Astrocyte (in vitro differentiated cells and primary cell): ENCODE measurements around the gene GPR75. TPM values are rescaled to one million over a fixed set of nuclear protein-coding genes. Genes with fewer than 3 reads are reported as not detected.
"Not testable (repeated sequence)": the region's sequence is repeated elsewhere in the genome, so short reads cannot be mapped to it uniquely, and the experiment has no call there.

Experiments
- DNase-seq: peaks from one replicate; pipeline ENCODE4 v3.0.0-alpha.2; 2010; ENCODE audit warnings: low read depth
- FAIRE-seq: peaks from 2 replicates; lab custom pipeline; 2011; peaks lifted over from hg19 to GRCh38; lab: Jason Lieb, UNC
- H2AFZ ChIP-seq: 2 replicates; pipeline ENCODE4 v1.6.0; 2012; ENCODE audit warnings: low read depth, low read length, inconsistent platforms
- H3K27ac ChIP-seq: 2 replicates; pipeline ENCODE4 v1.5.1; 2011; ENCODE audit warnings: low read depth, low read length, inconsistent platforms
- H3K27me3 ChIP-seq: 2 replicates; pipeline ENCODE4 v1.6.0; 2011; ENCODE audit warnings: low read length, inconsistent platforms; ENCODE audit not compliant: insufficient read depth
- H3K36me3 ChIP-seq: 2 replicates; pipeline ENCODE4 v1.5.1; 2011; ENCODE audit warnings: low read length, inconsistent platforms; ENCODE audit not compliant: insufficient read depth
- H3K4me1 ChIP-seq: 2 replicates; pipeline ENCODE4 v1.5.1; 2011; ENCODE audit warnings: low read length, inconsistent platforms; ENCODE audit not compliant: insufficient read depth
- H3K4me2 ChIP-seq: 2 replicates; pipeline ENCODE4 v1.6.0; 2012; ENCODE audit warnings: low read length, inconsistent platforms
- H3K4me3 ChIP-seq: 2 replicates; pipeline ENCODE4 v1.5.1; 2011; ENCODE audit warnings: low read depth, mild to moderate bottlenecking, low read length, inconsistent platforms; ENCODE audit not compliant: insufficient read depth
- H3K79me2 ChIP-seq: 2 replicates; pipeline ENCODE4 v1.6.0; 2012; ENCODE audit warnings: mild to moderate bottlenecking, low read length, inconsistent platforms; ENCODE audit not compliant: insufficient read depth
- H3K9ac ChIP-seq: 2 replicates; pipeline ENCODE4 v1.6.0; 2012; ENCODE audit warnings: mild to moderate bottlenecking, low read length, inconsistent platforms
- H3K9me3 ChIP-seq: 2 replicates; pipeline ENCODE4 v1.5.1; 2012; ENCODE audit warnings: low read depth, mild to moderate bottlenecking, low read length, inconsistent platforms; ENCODE audit not compliant: insufficient read depth
- H4K20me1 ChIP-seq: 2 replicates; pipeline ENCODE4 v1.6.0; 2012; ENCODE audit warnings: low read length, inconsistent platforms; ENCODE audit not compliant: insufficient read depth
- H3K27ac Mint-ChIP-seq: one replicate; pipeline ENCODE4 v1.8.0; 2021; ENCODE audit warnings: mild to moderate bottlenecking, mixed read lengths; ENCODE audit not compliant: unreplicated experiment
- H3K27me3 Mint-ChIP-seq: one replicate; pipeline ENCODE4 v1.8.0; 2021; ENCODE audit warnings: low read depth, mixed read lengths; ENCODE audit not compliant: unreplicated experiment
- H3K36me3 Mint-ChIP-seq: one replicate; pipeline ENCODE4 v1.8.0; 2021; ENCODE audit warnings: low read depth, mixed read lengths; ENCODE audit not compliant: unreplicated experiment
- H3K4me1 Mint-ChIP-seq: one replicate; pipeline ENCODE4 v1.8.0; 2021; ENCODE audit warnings: low read depth, mixed read lengths; ENCODE audit not compliant: unreplicated experiment
- H3K4me3 Mint-ChIP-seq: one replicate; pipeline ENCODE4 v1.8.0; 2021; ENCODE audit warnings: mild to moderate bottlenecking, moderate library complexity, mixed read lengths; ENCODE audit not compliant: unreplicated experiment
- H3K9me3 Mint-ChIP-seq: one replicate; pipeline ENCODE4 v1.8.0; 2021; ENCODE audit warnings: mild to moderate bottlenecking, mixed read lengths; ENCODE audit not compliant: unreplicated experiment
- CTCF ChIP-seq: IDR thresholded peaks from 2 replicates; pipeline ENCODE4 v1.5.1; 2011; ENCODE audit warnings: low read depth, mild to moderate bottlenecking, inconsistent platforms, low read length, moderate library complexity; ENCODE audit not compliant: insufficient read depth
- EZH2 ChIP-seq: IDR thresholded peaks from 2 replicates; pipeline ENCODE4 v1.6.1; 2012; ENCODE audit warnings: mild to moderate bottlenecking, low read length, inconsistent platforms; ENCODE audit not compliant: insufficient read depth
- total RNA-seq: library from RNA; stranded (reverse); gene quantifications from 2 replicates; pipeline ENCODE4 v1.2.1, GENCODE V29; 2021

The GPR75 gene
- total RNA-seq, 1 donor from 2014 or later = 5.0 TPM

GRCh38 chr2:53854678-53855077 is 5.1 kb downstream of the GPR75 start:
- Histone ChIP-seq H4K20me1 (peaks cover 42% of the 10 kb centered on the region), H3K9me3 (no peaks in the 10 kb centered on the region), H3K27ac (no peak overlapping the region), H3K9ac (no peak overlapping the region), H3K4me3 (no peak overlapping the region), H2AFZ (no peak overlapping the region), H3K79me2 (peaks cover 6% of the 10 kb centered on the region), H3K4me1 (peaks cover under 1% of the 10 kb centered on the region), H3K4me2 (no peak overlapping the region), H3K36me3 (peaks cover 20% of the 10 kb centered on the region), H3K27me3 (no peaks in the 10 kb centered on the region)
- no peak for TF ChIP-seq CTCF
- no peak for TF ChIP-seq EZH2
- no peaks in the 10 kb centered on the region for H3K27me3 Mint-ChIP-seq
- no peak overlapping the region for H3K4me3 Mint-ChIP-seq
- peaks cover 6% of the 10 kb centered on the region for H3K4me1 Mint-ChIP-seq
- DNase-seq = no peak
- no peak for FAIRE-seq
- H3K36me3 Mint-ChIP-seq = peaks cover 13% of the 10 kb centered on the region
- no peak overlapping the region for H3K27ac Mint-ChIP-seq
- H3K9me3 Mint-ChIP-seq = no peaks in the 10 kb centered on the region

- Histone ChIP-seq H2AFZ (no peak overlapping the region), H3K36me3 (peaks cover 20% of the 10 kb centered on the region), H3K4me2 (no peak overlapping the region), H4K20me1 (peaks cover 33% of the 10 kb centered on the region), H3K4me1 (no peaks in the 10 kb centered on the region), H3K27ac (no peak overlapping the region), H3K9ac (no peak overlapping the region), H3K79me2 (peaks cover 2% of the 10 kb centered on the region), H3K4me3 (no peak overlapping the region), H3K9me3 (no peaks in the 10 kb centered on the region), H3K27me3 (no peaks in the 10 kb centered on the region)
- TF ChIP-seq EZH2 = no peak
- TF ChIP-seq CTCF = no peak
- Mint-ChIP-seq H3K9me3 (no peaks in the 10 kb centered on the region), H3K4me3 (no peak overlapping the region), H3K27ac (no peak overlapping the region), H3K4me1 (peaks cover 6% of the 10 kb centered on the region), H3K36me3 (peaks cover 15% of the 10 kb centered on the region), H3K27me3 (no peaks in the 10 kb centered on the region)
- FAIRE-seq (no peak), DNase-seq (no peak)
Observed at GRCh38 chr2:53852532-53852931, 7.2 kb downstream of the GPR75 start.

- not testable (repeated sequence) for H3K4me1 Mint-ChIP-seq, H3K27ac Mint-ChIP-seq, H3K27ac ChIP-seq, H3K4me1 ChIP-seq, H3K4me3 ChIP-seq, FAIRE-seq, H3K27me3 ChIP-seq, H3K4me3 Mint-ChIP-seq, DNase-seq, H3K4me2 ChIP-seq, H3K9me3 ChIP-seq, H3K9me3 Mint-ChIP-seq, H2AFZ ChIP-seq, H3K27me3 Mint-ChIP-seq, H3K79me2 ChIP-seq, H3K9ac ChIP-seq
- Histone ChIP-seq H3K36me3 (peaks cover 20% of the 10 kb centered on the region), H4K20me1 (peaks cover 33% of the 10 kb centered on the region)
- peaks cover 18% of the 10 kb centered on the region for H3K36me3 Mint-ChIP-seq
Observed at GRCh38 chr2:53851052-53851757, 8.6 kb downstream of the GPR75 start.
